NOMO-1 treated with dmso at 0.1 percent for 144 hours (cell line): ENCODE results near the gene PSMB8.

Experiments used
- DNase-seq: peaks from one replicate; lab custom pipeline; 2025; ENCODE audit not compliant: unreplicated experiment; lab: John Stamatoyannopoulos, UW

Gene PSMB8

DNA sequence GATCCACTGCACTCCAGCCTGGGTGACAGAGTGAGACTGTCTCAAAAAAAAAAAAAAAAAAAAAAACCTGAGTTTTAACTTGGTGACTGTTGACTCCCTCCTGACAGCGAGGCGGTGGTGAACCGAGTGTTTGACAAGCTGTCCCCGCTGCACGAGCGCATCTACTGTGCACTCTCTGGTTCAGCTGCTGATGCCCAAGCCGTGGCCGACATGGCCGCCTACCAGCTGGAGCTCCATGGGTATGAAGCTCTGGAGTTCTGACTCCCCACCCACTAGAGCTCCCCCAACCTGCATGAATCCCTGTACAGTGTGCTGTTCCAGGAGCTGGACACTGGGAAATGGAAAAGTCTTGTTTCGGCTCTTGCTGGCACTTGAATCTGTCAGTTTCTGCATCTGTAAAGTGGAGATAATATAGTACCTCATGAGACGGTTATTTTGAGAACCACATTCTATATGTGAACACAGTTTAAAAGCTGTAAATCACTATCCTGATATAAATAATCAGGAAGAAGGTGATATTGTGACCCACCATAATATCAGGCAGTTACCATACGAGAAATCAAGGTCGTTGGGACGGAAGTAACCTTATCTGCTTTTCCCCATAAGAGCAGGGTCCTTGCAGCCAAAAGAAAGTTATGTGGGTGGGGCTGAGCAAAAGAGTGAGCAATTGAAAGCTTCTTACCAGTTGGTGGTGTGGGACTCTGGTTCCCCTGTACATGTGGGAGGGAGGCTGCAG lies 13.5 kb upstream of the PSMB8 start:
- no peak for DNase-seq

DNA sequence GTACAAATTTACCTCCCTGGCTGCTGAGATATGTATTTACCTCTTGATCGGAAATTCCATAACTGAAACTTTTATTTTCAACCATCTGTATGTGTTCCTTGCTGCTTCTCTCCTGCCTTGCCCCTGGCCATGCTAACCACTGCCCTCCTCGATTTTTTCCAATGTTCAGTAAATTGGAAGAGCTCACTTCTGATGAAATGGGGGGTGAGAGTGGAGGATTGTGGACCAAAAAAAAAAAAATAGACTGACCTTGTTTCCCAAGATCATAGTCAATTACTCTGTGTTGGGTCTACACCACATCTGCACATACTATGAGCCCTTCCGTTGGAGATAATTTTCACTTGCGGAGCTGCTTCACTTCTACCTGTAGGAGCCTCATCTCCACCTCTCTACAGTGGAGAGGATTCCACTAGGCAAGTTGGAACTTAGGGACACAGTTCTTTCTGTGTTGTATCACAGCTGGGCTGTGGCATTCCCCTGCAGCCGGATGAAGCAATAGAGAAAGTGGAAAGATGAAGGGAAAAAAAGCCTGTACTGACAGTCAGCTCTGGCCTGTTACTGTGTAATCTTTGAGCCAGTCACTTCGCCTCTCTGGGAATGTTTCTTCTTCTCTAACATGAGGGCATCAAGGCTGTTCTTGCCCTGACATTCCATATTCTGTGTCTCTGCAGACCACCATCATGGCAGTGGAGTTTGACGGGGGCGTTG lies 11.8 kb upstream of the PSMB8 start:
- DNase-seq: no peak

DNA sequence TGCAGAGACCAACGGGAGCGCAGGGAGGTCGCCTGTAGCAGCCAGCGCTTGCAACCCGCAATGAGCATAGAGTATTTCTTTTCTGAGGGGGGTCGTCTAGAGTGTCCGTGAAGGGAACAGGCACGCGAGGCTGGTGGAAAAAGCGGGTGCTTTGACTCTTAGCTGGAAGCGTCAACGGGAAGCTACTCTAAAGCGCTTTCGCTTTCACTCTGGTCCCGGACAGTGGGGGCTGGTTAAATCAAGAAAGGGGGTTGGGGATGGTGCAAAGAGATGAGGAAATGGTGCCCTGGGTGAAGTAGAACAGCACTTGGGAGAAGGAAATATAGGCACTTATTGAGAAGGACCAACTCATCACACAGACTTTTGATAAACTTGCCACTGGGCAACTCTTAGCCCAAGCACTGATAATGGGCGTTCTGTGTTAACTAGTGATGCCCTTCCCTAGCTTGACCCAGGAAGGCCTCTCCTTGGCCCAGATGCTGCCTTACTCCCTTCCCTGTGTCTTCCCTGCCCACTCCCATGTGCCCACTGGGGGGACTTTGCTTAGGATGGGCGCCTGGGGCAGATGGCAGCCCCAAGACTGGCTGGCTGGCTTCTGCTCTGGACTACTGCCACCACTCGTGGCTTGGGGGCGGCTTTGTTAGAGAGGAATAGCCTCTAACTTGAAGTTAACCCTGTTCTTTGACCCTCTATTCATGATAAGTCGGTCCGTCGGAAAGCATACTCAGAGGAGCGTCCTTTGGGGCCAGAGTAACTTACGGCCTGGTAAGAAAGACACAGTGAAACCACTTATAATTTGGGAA lies 10.7 kb upstream of the PSMB8 start:
- DNase-seq: peak; percentile 34

DNA sequence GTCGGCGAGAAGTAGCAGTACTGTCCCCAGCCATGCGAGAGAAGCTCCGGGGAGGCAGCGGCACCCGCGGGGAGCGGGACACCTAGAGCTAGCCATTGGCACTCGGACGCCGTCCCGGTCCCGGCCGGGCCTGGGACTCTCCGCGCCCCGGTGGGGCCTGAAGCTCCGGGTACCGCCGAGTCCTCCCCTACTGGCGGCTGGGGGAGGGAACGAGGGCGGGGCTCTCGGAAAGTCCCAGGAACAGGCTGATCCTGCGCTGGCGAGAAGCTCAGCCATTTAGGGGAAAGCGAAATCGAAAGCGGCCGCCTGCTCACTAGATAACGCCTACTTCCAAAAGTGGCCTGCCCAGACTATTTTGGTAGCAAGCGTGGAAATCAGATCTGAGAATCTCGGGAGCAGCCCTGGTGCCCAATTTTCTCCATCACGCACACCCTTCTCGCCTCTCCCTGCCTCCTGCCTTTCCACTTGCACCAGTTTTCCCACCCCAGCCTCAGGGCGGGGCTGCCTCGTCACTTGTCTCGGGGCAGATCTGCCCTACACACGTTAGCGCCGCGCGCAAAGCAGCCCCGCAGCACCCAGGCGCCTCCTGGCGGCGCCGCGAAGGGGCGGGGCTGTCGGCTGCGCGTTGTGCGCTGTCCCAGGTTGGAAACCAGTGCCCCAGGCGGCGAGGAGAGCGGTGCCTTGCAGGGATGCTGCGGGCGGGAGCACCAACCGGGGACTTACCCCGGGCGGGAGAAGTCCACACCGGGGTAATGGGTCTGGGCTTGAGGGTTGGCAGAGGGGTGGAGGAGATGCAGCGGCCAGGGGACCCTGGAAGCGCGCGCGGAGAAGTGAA lies 9.9 kb upstream of the PSMB8 start, which contains the start of the genes PSMB9 and TAP1:
Gene PSMB9 (plus strand): TSS at position 652 of the 835 bp plus-strand sequence. CDS start 38 bp downstream, at position 690.
Gene TAP1 (minus strand): TSS at position 164 of the 835 bp plus-strand sequence. CDS start 68 bp downstream, at position 96.
- peak; percentile 91 for DNase-seq

DNA sequence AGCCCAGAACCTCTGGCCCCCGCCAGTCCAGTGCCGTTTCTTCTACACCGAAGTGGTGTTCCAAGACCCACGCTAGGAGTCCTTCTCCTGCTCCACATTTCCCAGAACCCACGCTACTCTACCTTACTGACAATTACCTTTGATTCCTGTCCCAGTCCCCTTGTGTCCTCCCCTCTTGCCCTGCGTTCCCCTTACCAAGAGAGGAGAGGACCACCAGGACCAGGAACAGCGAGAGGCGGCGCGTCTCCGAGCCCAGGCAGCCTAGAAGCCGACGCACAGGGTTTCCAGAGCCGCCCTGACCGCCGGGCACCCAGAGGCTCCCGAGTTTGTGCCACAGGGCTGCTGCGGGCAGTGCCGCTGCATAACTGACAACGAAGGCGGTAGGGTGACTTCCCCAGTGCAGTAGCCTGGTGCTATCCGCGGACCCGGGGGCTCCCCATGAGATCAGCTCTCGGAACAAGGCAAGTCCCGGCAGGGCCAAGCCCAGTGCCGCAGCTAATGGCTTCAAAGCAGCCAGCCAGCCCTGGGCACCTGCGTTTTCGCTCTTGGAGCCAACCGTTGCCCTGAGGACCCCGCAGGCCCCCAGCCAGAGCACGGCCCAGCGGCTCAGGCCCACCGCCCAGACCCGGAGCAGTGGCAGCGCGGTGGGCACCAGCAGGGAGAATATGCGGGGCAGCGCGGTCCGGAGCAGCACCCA lies 9.1 kb upstream of the PSMB8 start:
- DNase-seq: no peak

DNA sequence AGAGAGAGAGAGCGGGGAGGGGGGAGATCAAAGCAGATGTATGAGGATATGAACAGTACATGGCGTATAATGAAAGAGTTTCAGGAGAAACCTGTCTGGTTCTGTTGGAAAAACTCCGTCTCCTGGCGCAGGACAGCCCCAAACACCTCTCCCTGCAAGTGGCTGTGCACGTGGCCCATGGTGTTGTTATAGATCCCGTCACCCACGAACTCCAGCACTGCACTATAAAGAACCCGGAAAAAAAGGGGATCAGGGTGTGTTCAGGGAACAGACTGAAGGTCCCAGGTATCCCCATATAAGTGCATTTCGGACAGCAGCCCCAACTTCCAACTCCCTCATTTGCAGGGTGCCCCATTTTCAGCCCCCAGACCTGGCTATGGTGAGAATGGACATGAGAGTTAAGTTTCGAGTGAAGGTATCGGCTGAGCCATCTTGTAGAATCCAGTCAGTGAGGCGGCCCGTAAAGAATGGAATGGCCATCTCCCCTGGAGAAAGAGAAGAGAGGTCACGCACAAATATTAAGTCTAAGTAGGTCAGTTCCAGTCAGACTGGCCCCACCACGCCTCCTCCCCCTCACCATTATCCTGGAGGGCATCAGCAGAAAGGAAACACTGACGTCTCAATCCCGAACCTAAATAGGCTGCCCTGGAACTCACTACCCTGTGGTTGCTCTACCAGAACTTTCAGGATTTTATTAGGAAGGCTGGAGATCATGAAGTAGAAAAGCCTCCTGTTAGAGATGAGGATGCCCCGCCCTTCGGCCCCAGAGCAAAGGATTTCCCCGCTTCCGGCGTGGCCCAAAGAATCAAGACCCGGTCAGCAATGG lies 8.4 kb upstream of the PSMB8 start:
- no peak for DNase-seq

DNA sequence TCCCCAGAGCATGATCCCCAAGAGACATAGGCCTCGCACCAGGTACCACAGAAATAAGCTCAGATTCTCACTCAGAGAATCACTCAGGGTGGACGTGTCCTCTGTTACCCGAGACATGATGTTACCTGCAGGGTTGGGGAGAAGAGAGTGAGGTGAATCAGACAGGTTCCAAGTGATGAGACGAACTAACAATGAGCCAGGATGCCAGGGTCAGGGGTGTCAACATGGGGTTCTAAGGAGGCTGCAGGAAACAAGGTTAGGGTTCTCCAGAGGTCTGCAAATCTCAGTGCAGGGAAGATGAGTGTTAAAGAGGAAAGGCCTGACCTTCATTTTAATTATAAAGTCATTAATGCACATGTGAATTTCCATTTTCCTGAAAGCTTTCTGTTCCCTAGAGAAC lies 7.2 kb upstream of the PSMB8 start:
- DNase-seq: no peak

DNA sequence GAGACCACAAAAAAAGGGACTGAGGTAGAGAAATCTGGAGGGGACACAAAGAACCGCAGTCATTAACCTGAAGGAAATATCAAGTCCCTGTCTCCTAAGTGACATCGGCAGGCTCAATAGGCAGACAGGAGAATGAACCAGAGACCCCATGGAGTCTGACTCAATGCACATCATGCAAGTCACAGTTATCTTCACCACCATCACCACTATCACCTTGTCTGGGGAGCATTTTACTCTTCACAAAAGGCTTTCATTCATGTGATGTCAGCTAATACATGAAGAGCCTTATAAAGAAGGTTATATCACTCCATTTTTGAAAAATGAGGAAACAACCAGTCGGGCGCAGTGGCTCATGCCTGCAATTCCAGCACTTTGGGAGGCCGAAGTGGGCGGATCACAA lies 5.3 kb upstream of the PSMB8 start:
- DNase-seq: no peak

DNA sequence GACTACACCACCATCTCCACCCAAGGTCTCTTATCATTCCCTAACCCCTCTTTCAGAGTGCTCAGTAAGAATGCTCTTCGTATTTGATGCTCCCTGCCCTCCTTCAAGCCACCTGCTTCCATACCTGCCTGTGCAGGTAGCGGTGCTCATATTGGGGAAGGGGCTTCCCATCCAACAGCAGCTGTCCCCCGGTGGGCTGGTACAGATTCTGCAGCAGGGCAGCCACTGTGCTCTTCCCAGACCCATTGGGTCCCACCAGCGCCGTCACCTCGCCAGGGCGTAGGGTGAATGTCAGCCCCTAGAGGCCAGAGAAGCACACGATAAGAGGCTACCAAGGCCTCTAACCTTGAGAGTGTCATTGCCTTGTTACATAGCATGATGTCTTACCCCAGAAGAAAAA lies 3.9 kb upstream of the PSMB8 start:
- no peak for DNase-seq

DNA sequence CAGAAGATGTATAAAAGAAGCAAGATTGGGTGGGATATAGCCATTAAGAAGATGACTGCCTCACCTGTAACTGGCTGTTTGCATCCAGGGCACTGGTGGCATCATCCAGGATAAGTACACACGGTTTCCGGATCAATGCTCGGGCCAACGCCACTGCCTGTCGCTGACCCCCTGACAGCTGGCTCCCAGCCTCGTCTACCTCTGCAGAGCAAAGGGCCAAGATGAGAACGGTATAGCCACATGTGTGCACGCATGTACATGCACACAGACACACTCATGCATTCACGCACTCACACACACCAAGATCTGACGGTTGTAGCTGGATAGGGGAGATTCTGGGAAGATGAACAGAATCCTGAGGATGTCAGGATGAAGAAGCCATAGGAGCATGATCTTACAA lies 3.2 kb upstream of the PSMB8 start:
- DNase-seq: no peak

DNA sequence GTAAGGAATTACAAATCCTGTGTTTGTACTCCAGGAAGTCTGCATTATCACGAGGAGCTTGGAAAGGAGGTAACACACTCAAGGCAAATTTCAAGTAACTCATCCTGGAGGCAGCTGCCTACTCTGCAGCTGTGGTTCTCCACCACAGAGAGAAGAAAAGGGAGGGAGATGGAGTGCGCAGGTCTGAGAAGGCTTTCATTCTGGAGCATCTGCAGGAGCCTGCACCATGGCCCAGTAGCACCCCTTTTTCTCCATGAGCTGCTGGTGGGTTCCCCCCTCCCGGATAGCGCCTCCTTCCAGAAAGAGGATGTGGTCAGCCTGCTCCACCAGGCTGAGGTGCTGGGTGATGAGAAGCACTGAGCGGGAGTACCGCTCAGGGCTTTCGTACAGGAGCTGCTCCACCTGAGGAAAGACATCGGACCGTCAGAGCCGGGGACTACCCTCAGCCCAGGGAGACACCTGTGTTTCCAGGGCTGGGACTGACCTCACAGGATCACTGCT lies 1.6 kb upstream of the PSMB8 start:
- no peak for DNase-seq

DNA sequence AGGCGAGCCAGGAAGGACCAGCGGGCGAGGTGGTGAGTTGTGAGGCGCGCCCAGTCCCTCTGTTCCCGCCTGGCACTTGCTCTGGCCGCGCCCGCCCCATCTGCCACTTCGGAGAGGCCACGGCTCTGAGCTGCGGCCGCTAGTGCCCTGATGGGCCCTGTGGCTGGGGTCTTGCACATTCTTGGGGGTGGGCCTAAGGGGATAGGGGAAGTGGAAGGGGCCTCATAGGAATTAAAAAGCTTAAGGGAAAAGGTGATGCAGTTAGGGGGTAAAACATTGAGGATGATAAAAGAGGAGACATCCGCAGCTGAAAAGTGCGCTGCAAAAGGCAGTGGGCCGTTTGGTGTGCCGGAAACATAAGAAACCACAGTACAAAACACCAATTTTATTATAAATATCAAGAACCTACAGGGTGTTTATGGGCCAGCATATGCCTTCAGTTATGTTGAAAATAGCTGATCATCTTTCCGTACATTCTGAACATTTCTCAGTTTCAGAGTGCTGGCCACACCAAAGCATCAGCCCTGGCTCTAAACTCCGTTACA lies 1.1 kb upstream of the PSMB8 start:
- no peak for DNase-seq

DNA sequence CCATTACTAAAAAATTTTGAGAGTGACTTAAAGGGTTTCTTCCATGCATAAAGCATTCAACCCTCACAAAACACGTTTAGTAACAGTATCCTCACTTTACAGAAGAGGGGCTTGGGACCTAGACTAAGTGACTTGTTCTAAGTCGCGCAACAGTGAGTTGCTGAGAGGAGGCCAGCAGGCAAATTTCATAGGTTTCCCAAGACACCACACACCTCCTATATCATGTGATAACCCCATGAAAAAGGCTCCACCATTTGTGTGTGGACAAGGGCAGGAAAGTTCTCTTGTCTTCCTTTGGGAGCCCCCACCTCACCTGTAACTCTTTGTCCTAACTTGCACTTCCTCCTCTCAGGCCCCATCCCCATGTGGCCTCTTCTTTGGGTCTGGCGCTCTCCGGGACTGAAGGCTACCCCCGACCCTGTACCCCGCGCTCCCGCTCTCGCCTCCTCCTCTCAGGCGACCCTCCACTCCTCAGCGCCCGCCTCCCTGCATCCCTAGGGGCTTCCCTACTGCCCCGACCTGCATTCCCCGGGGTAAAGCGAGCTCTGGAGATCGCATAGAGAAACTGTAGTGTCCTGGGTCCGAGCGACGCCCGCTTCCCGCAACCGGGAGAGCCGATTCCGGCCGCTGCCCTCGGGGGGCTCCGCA lies 392 bp downstream of the PSMB8 start:
- peak; percentile 18 for DNase-seq

DNA sequence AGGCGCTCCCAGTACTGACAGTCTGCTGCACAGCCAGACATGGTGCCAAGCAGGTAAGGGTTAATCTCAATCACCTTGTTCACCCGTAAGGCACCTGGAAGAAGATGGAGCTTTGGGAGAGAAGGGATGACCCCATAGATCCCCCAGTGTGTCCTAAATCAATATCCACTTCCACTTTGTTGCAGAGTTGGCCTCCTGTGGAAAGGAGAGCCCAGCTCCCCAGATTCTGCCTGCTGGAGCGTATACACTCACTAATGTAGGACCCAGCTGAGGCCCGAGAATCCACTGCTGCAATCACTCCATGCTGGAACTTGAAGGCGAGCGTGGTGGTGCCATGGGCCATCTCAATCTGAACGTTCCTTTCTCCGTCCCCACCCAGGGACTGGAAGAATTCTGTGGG lies 1.2 kb downstream of the PSMB8 start:
- no peak for DNase-seq

DNA sequence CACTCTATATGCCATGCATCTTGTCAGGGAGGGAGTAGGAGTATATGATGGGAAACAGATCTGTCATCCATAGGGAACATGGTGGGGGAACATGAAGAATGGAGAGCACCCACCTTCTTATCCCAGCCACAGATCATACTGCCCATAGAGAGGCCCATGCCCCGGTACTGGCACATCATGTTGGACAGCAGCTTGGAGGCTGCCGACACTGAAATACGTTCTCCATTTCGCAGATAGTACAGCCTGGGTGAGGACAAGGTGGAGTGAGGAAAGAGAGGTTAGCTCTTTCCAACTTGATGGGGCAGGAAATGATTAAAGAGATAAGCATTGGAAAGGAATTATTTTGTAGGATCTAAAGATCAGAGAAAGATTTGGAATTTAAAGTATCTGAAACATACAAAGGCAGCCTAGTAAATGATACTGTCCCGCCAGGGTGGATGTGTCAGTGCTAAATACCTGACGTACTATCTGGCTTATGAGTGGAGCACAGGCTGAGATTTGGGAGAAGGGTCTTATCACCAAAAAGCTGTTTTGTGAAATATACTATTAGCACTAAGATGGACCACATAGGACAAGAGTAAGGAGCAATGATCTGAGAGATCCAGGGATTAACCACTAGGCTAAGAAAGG lies 1.7 kb downstream of the PSMB8 start:
- DNase-seq: no peak

DNA sequence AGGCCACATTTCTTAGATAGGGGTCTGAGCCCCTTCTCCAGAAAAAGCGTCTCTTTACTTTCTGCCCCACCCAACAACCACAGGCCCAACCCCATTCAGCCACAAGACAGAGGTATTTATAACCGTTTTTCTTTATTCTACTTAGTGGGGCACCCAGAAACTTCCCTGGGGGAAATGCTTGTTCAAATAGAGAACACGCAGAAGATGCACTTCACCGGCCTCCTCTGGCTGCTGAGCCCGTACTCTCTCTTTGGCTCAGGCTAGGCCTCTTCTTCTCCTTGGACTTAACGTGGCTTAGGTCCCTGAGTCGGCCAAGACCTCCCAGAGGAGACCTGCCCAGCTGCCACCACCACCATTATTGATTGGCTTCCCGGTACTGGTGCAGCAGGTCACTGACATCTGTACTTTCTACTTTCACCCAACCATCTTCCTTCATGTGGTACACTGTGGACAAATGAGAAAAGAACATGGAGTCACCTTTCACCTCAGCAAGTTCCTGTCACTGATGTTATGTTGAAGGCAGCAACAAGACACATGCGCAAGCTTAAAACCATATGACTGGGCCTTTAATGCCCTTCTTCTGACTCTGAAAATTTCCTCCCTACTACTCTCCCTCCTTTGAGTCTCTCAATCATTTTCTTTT lies 3.1 kb downstream of the PSMB8 start:
- DNase-seq: no peak

DNA sequence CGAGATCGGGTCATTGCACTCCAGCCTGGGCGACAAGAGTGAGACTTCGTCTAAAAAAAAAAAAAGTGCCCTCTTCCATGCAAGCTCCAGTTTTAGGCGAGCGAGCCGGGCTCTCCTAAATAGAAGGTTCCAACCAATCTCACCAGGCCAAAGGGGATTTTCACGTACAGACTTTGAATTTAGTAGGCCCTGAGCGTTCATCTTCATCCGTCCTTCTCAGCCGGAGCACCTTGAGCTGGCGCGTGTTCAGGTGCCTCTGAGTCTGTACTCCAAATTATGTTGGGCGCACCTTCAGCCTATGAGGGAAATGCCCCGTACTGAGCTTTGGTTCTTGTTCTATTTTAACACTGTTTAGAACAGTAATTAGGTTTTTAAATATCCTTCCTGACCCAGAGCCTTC lies 4.5 kb downstream of the PSMB8 start:
- no peak for DNase-seq
